ENCODE results near the gene CHRNG.

- TF ChIP-seq CTCF (IDR thresholded peaks at IDR 0.05), result no peak
- TF ChIP-seq ZFX (IDR thresholded peaks at IDR 0.05; ENCODE audit: borderline replicate concordance), result no peak
Observed at GRCh38 chr2:232578626-232579025, 39.1 kb downstream of the CHRNG start.
